SK-N-SH (cell line): ENCODE results near the gene CRK. TPM values are rescaled to one million over a fixed set of nuclear protein-coding genes. Genes with fewer than 3 reads are reported as not detected.
"Not testable (repeated sequence)": the region's sequence is repeated elsewhere in the genome, so short reads cannot be mapped to it uniquely, and the experiment has no call there.

Source experiments
- CTCF ChIA-PET: fragments of 300-600, 350-600 bp; formaldehyde crosslinking; extraction: SDS; loops from one replicate; lab custom pipeline; 2021; lab: Yijun Ruan, JAX
- POLR2A ChIA-PET: fragments of 350-600 bp; sonication (Branson Sonifier 250); formaldehyde crosslinking; extraction: SDS; loops from one replicate; lab custom pipeline; 2020; ENCODE audit warnings: antibody characterized with exemption, inconsistent platforms; lab: Yijun Ruan, JAX
- DNase-seq: peaks from one replicate; pipeline ENCODE4 v3.0.0; 2012
- H2AFZ ChIP-seq: fragments of 200-600 bp; sonication (generic); 2 replicates; pipeline ENCODE4 v1.8.1; 2016; ENCODE audit warnings: antibody characterized with exemption, mild to moderate bottlenecking, low read depth
- H3F3A ChIP-seq: fragments of 200-600 bp; sonication (generic); replicated peaks from 2 replicates; pipeline ENCODE3; 2016; ENCODE audit warnings: antibody characterized with exemption, mild to moderate bottlenecking; ENCODE audit not compliant: insufficient read depth
- H3K27ac ChIP-seq, 2 experiments: fragments of 200-500 bp in 1 of 2; fragments of 200-600 bp in 1 of 2; sonication (Bioruptor generic) in 1 of 2; sonication (generic), shearing (Covaris generic) in 1 of 2; 2 replicates each; pipeline versions ENCODE4 v1.5.1 to v1.6.1; 2014 to 2016; ENCODE audit warnings: low read depth in 2 of 2, inconsistent platforms in 1 of 2, low read length in 1 of 2, mild to moderate bottlenecking in 1 of 2, mixed read lengths in 1 of 2
- H3K27me3 ChIP-seq: fragments of 200-600 bp; sonication (generic), shearing (Covaris generic); 2 replicates; pipeline ENCODE4 v1.6.1; 2016; ENCODE audit warnings: mixed run types; ENCODE audit not compliant: insufficient read depth
- H3K36me3 ChIP-seq, 2 experiments: fragments of 200-500 bp in 1 of 2; fragments of 200-600 bp in 1 of 2; sonication (Bioruptor generic) in 1 of 2; sonication (generic) in 1 of 2; replicated peaks in 1 of 2; 2 replicates each; pipeline versions ENCODE3 to v1.5.1; 2014 to 2016; ENCODE audit warnings: low read length in 1 of 2, mild to moderate bottlenecking in 1 of 2; ENCODE audit not compliant: insufficient read depth in 2 of 2, control insufficient read depth in 1 of 2
- H3K4me1 ChIP-seq, 2 experiments: fragments of 200-500 bp in 1 of 2; fragments of 200-600 bp in 1 of 2; sonication (Bioruptor generic) in 1 of 2; sonication (generic), shearing (Covaris generic) in 1 of 2; 2 replicates each; pipeline versions ENCODE4 v1.5.1 to v1.6.1; 2014 to 2016; ENCODE audit warnings: low read depth in 1 of 2, low read length in 1 of 2, mixed run types in 1 of 2; ENCODE audit not compliant: insufficient read depth in 2 of 2, control insufficient read depth in 1 of 2
- H3K4me2 ChIP-seq: fragments of 200-600 bp; sonication (generic), shearing (Covaris generic); 2 replicates; pipeline ENCODE4 v1.6.1; 2017; ENCODE audit warnings: mixed run types
- H3K4me3 ChIP-seq, 2 experiments: fragments of 200-500 bp in 1 of 2; fragments of 200-600 bp in 1 of 2; sonication (Bioruptor generic) in 1 of 2; sonication (generic), shearing (Covaris generic) in 1 of 2; 2 replicates each; pipeline versions ENCODE4 v1.5.1 to v1.8.1; 2014 to 2016; ENCODE audit warnings: low read depth in 2 of 2, inconsistent platforms in 1 of 2, low read length in 1 of 2, mild to moderate bottlenecking in 1 of 2, mixed read lengths in 1 of 2, moderate library complexity in 1 of 2
- H3K79me2 ChIP-seq: fragments of 200-600 bp; sonication (generic); 2 replicates; pipeline ENCODE4 v1.8.1; 2017; ENCODE audit warnings: mild to moderate bottlenecking; ENCODE audit not compliant: insufficient read depth
- H3K9ac ChIP-seq: fragments of 200-600 bp; sonication (generic); 2 replicates; pipeline ENCODE4 v1.6.1; 2017; ENCODE audit warnings: mixed run types
- H3K9me2 ChIP-seq: fragments of 200-600 bp; sonication (generic); 2 replicates; pipeline ENCODE4 v1.6.1; 2017; ENCODE audit warnings: mixed run types
- H3K9me3 ChIP-seq: fragments of 200-600 bp; sonication (generic); 2 replicates; pipeline ENCODE4 v1.6.1; 2017; ENCODE audit warnings: mixed run types, mild to moderate bottlenecking, moderate library complexity
- H4K20me1 ChIP-seq: fragments of 200-600 bp; sonication (generic); 2 replicates; pipeline ENCODE4 v1.6.1; 2017; ENCODE audit warnings: mild to moderate bottlenecking, mixed run types; ENCODE audit not compliant: insufficient read depth
- EZH2phosphoT487 ChIP-seq: fragments of 200-600 bp; sonication (generic); IDR thresholded peaks from 2 replicates; pipeline ENCODE4 v1.6.1; 2017; ENCODE audit warnings: low read depth, mixed run types, mild to moderate bottlenecking, antibody characterized with exemption, moderate library complexity, borderline replicate concordance
- FOSL2 ChIP-seq: IDR thresholded peaks from 2 replicates; pipeline ENCODE4 v1.4.0; 2012; ENCODE audit warnings: low read depth, mild to moderate bottlenecking, moderate library complexity, borderline replicate concordance
- FOXM1 ChIP-seq: IDR thresholded peaks from 2 replicates; pipeline ENCODE4 v1.4.0; 2012; ENCODE audit warnings: low read depth, mild to moderate bottlenecking
- IRF3 ChIP-seq: fragments of 150-350 bp; IDR thresholded peaks from 2 replicates; pipeline ENCODE4 v1.6.1; 2016; ENCODE audit warnings: mild to moderate bottlenecking, low read depth, low read length
- POLR2AphosphoS5 ChIP-seq: IDR thresholded peaks from 2 replicates; pipeline ENCODE4 v1.6.1; 2012; ENCODE audit warnings: low read depth, low read length
- RAD21 ChIP-seq: IDR thresholded peaks from 2 replicates; pipeline ENCODE4 v1.6.1; 2012; ENCODE audit warnings: mild to moderate bottlenecking, low read length
- RFX5 ChIP-seq: IDR thresholded peaks from 2 replicates; pipeline ENCODE4 v1.6.1; 2012; ENCODE audit warnings: mild to moderate bottlenecking, improper control_type of control experiment, low read length
- SIN3A ChIP-seq: IDR thresholded peaks from 2 replicates; pipeline ENCODE4 v1.6.1; 2012; ENCODE audit warnings: low read depth, mild to moderate bottlenecking, low read length, moderate library complexity, borderline replicate concordance
- YY1 ChIP-seq: IDR thresholded peaks from 2 replicates; pipeline ENCODE4 v1.4.0; 2012; ENCODE audit warnings: low read depth, mild to moderate bottlenecking
- WGBS: methylation state at CpG from one replicate; pipeline ENCODE4 v1.1.6; 2017; ENCODE audit warnings: low lambda C conversion rate; 5-methylcytosine and 5-hydroxymethylcytosine counted together
- polyA plus RNA-seq, 3 experiments: library from polyadenylated mRNA; depleted of rRNA; stranded (reverse); fragments of >200 nt; gene quantifications; 2 replicates each; pipeline ENCODE4 v1.2.3, GENCODE V29; 2012
- TF ChIP-seq, protein P1 (sequence below): fragments of 150-350 bp; IDR thresholded peaks from 2 replicates; pipeline ENCODE4 v1.6.1; 2017; ENCODE audit warnings: antibody characterized with exemption, low read length, low read depth, borderline replicate concordance
- TF ChIP-seq, protein P2 (sequence below): IDR thresholded peaks from 2 replicates; pipeline ENCODE4 v1.4.0; 2012; ENCODE audit warnings: low read depth
- TF ChIP-seq, protein P3 (sequence below): IDR thresholded peaks from 2 replicates; pipeline ENCODE4; 2012

Gene CRK
- polyA plus RNA-seq, 1 of the 3 experiments (the other 2 are of a cell fraction), result 50.7 TPM

GRCh38 chr17:1379208-1379929 lies 76.7 kb downstream of the CRK start:
- Histone ChIP-seq H3K9me2 (no peaks in the 10 kb centered on the region), H3K9ac (no peak overlapping the region), H3K4me1 (peaks cover 4 to 41% of the 10 kb centered on the region in 2 experiments; a peak in 2 of 4 replicates), H3K9me3 (no peaks in the 10 kb centered on the region), H3K36me3 (peaks cover 0 to 18% of the 10 kb centered on the region in 2 experiments), H3K27me3 (no peaks in the 10 kb centered on the region), H4K20me1 (peaks cover 100% of the 10 kb centered on the region), H3K27ac (peak overlapping the region in 1 of 2 experiments; percentile 45; a peak in 1 of 4 replicates), H2AFZ (no peak overlapping the region), H3K4me3 (no peak overlapping the region), H3K4me2 (no peak overlapping the region), H3F3A (peaks cover 32% of the 10 kb centered on the region), H3K79me2 (peaks cover 100% of the 10 kb centered on the region)
- CTCF ChIA-PET, result interaction anchor here (0.8 to 8.4 kb wide), 5 partner anchors 8 to 16 kb away, joined by 4 to 93 read pairs (median 4); no protein-coding TSS in a partner anchor
- 93% methylated on average over 11 of the region's 11 CpGs for WGBS
- no peak for DNase-seq
- TF ChIP-seq FOXM1 (no peak), IRF3 (no peak), YY1 (no peak), SIN3A (no peak), EZH2phosphoT487 (no peak), FOSL2 (no peak), RAD21 (no peak), RFX5 (no peak)
- TF ChIP-seq, protein P1, sequence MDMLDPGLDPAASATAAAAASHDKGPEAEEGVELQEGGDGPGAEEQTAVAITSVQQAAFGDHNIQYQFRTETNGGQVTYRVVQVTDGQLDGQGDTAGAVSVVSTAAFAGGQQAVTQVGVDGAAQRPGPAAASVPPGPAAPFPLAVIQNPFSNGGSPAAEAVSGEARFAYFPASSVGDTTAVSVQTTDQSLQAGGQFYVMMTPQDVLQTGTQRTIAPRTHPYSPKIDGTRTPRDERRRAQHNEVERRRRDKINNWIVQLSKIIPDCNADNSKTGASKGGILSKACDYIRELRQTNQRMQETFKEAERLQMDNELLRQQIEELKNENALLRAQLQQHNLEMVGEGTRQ, result no peak
- TF ChIP-seq, protein P2, sequence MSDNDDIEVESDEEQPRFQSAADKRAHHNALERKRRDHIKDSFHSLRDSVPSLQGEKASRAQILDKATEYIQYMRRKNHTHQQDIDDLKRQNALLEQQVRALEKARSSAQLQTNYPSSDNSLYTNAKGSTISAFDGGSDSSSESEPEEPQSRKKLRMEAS, result no peak
- TF ChIP-seq, protein P3, sequence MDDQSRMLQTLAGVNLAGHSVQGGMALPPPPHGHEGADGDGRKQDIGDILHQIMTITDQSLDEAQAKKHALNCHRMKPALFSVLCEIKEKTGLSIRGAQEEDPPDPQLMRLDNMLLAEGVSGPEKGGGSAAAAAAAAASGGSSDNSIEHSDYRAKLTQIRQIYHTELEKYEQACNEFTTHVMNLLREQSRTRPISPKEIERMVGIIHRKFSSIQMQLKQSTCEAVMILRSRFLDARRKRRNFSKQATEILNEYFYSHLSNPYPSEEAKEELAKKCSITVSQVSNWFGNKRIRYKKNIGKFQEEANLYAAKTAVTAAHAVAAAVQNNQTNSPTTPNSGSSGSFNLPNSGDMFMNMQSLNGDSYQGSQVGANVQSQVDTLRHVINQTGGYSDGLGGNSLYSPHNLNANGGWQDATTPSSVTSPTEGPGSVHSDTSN, result no peak
- POLR2A ChIA-PET, result no interaction called here

DNA sequence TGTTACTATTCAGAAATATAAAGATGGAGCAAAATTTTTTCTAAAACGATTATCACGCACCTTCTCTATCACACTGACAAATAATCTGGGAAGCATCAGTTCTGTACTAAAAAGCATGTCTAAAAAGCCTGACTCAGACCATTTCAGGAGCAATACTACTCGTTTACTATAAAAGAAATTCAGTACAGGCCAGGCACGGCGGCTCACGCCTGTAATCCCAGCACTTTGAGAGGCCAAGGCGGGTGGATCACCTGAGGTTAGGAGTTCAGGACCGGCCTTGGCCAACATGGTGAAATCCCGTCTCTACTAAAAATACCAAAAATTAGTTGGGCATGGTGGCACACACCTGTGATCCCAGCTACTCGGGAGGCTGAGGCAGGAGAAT lies 77.6 kb downstream of the CRK start:
- WGBS, result 76% methylated on average over 10 of the region's 10 CpGs
- TF ChIP-seq POLR2AphosphoS5, result 0 out of 2 replicates have a peak, but pooled peaks have one; percentile 8
- H3F3A ChIP-seq, result peaks cover 30% of the 10 kb centered on the region
- peaks cover 0 to 17% of the 10 kb centered on the region in 2 experiments for H3K36me3 ChIP-seq
- peaks cover 4 to 41% of the 10 kb centered on the region in 2 experiments; a peak in 2 of 4 replicates for H3K4me1 ChIP-seq
- H3K9me3 ChIP-seq, H3K9me2 ChIP-seq, H3K4me3 ChIP-seq, H3K27me3 ChIP-seq, H3K9ac ChIP-seq, DNase-seq, H2AFZ ChIP-seq, POLR2A ChIA-PET: not testable (repeated sequence)
- peaks cover 100% of the 10 kb centered on the region for H3K79me2 ChIP-seq
- peak overlapping the region; percentile 6; the same call in 1 of the 2 replicates for H3K4me2 ChIP-seq
- CTCF ChIA-PET, result interaction anchor here (2.4 to 8.4 kb wide), 2 partner anchors 7 to 12 kb away, joined by 7 to 93 read pairs; no protein-coding TSS in a partner anchor
- peak overlapping the region in 1 of 2 experiments; percentile 45; a peak in 1 of 4 replicates for H3K27ac ChIP-seq
- peaks cover 100% of the 10 kb centered on the region for H4K20me1 ChIP-seq
